NCI-H82 treated with DMSO at 0.1 percent for 48 hours (cell line): Measurements from ENCODE around the gene ING3.
"Not testable (repeated sequence)": the region's sequence is repeated elsewhere in the genome, so short reads cannot be mapped to it uniquely, and the experiment has no call there.

Source experiments
- DNase-seq: peaks from one replicate; lab custom pipeline; 2025; ENCODE audit not compliant: unreplicated experiment; lab: John Stamatoyannopoulos, UW

Gene ING3

GRCh38 chr7:121001234-121001906, 50.8 kb downstream of the ING3 start:
- no peak for DNase-seq

- no peak for DNase-seq
These were observed 51.6 kb downstream of the ING3 start for GRCh38 chr7:121002048-121002756.

- DNase-seq = no peak
These were observed 52.2 kb downstream of the ING3 start for GRCh38 chr7:121002757-121003200.

- no peak for DNase-seq
These were observed 53.6 kb downstream of the ING3 start for GRCh38 chr7:121003986-121004685.

GRCh38 chr7:121005058-121005457, 54.5 kb downstream of the ING3 start:
- DNase-seq = not testable (repeated sequence)

- DNase-seq = no peak
These were observed 55.5 kb downstream of the ING3 start for GRCh38 chr7:121005996-121006584.

- no peak for DNase-seq
These were observed 56.2 kb downstream of the ING3 start for GRCh38 chr7:121006711-121007315.

GRCh38 chr7:121008816-121009215, 58.2 kb downstream of the ING3 start:
- DNase-seq = no peak

- no peak for DNase-seq
These were observed 60.8 kb downstream of the ING3 start for GRCh38 chr7:121011401-121011800.

GRCh38 chr7:121012170-121012874, 61.7 kb downstream of the ING3 start:
- no peak for DNase-seq

- no peak for DNase-seq
These were observed 62.3 kb downstream of the ING3 start for GRCh38 chr7:121012919-121013318.

GRCh38 chr7:121015560-121015959, 65.0 kb downstream of the ING3 start:
- no peak for DNase-seq

- no peak for DNase-seq
These were observed 66.4 kb downstream of the ING3 start for GRCh38 chr7:121016966-121017365.

GRCh38 chr7:121017586-121017985, 67.0 kb downstream of the ING3 start:
- DNase-seq = no peak

GRCh38 chr7:121019018-121019417, 68.4 kb downstream of the ING3 start:
- no peak for DNase-seq

GRCh38 chr7:121020249-121020988, 69.8 kb downstream of the ING3 start:
- DNase-seq = no peak

- no peak for DNase-seq
These were observed 70.7 kb downstream of the ING3 start for GRCh38 chr7:121020989-121021969.

- no peak for DNase-seq
These were observed 72.6 kb downstream of the ING3 start for GRCh38 chr7:121023194-121023593.
